AG09309 (cell line): ENCODE measurements around the gene CPNE1.

Experiments used
- DNase-seq: peaks from one replicate; pipeline ENCODE4 v3.0.0-alpha.2; 2010; ENCODE audit warnings: low read depth
- H3K4me3 ChIP-seq: 2 replicates; pipeline ENCODE4 v1.5.1; 2011; ENCODE audit warnings: mild to moderate bottlenecking, low read depth, low read length, moderate library complexity; ENCODE audit not compliant: control insufficient read depth
- CTCF ChIP-seq: IDR thresholded peaks from 2 replicates; pipeline ENCODE4 v1.5.1; 2011; ENCODE audit warnings: mild to moderate bottlenecking, low read depth, low read length, inconsistent platforms; ENCODE audit not compliant: insufficient read depth, control insufficient read depth; ENCODE audit errors: missing control alignments

Gene CPNE1

GRCh38 chr20:35661908-35662307 is 2.8 kb downstream of the CPNE1 start:
- H3K4me3 ChIP-seq, result no peak overlapping the region; the same call in 1 of the 2 replicates

GRCh38 chr20:35661053-35661452 is 3.6 kb downstream of the CPNE1 start:
- DNase-seq, result no peak
- no peak overlapping the region for H3K4me3 ChIP-seq
- TF ChIP-seq CTCF, result no peak

More at GRCh38 chr20:35661908-35662307, 2.8 kb downstream of the CPNE1 start:
- DNase-seq, result no peak
- TF ChIP-seq CTCF, result no peak

DNA sequence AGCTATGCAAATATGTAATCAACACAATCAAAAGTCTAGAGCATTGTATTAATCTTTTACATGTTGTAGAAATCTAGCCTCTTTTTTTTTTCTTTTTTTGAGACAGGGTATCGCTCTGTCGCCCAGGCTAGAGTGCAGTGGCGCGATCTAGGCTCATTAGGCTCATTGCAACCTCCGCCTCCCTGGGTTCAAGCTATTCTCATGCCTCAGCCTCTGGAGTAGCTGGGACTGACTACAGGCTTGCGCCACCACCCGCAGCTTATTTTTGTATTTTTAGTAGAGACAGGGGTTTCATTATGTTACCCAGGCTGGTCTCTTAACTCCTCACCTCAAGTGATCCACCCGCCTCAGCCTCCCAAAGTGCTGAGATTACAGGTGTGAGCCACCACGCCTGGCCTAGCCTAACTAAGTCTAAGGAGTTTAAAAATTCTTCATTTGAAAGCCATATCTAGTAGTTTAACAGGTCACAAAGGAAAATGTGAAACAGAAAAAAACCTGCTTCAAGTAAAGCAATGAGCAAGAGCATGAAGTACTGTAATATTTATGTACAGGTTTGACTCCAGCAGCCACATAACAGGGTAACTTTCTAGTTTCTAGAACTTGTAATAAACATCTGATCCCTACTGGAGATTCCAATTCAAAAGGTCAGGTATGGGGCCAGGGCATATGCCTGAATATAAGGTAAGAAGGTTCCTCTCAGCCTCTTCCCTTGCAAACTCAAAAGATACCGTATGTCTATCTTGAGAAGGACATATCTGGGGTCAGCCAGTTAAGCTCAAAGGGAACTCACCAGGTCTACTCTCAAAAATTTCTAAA is 4.4 kb downstream of the CPNE1 start:
- no peak overlapping the region for H3K4me3 ChIP-seq
- no peak for DNase-seq
- TF ChIP-seq CTCF, result no peak

- no peak for DNase-seq
- no peak overlapping the region for H3K4me3 ChIP-seq
- no peak for TF ChIP-seq CTCF
Measured at GRCh38 chr20:35657271-35657670, 7.4 kb downstream of the CPNE1 start.

DNA sequence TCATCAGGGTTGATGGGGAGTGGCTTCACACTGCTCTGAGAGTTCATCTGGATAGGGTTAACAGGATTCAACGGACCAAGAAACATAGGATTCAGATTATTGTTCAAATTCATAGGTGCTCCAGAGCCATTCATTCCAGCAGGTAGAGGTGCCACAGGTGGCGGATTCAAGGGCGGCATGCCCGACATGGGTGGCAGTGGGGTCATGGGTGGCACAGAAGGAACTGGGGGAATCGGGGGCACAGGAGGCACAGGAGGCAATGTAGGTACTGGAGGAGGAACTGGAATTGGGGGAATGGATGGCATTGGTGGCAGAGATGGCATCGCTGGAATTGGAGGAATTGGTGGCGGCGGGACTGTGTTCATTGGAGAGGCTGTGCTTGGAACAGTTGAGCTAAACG is 10.3 kb downstream of the CPNE1 start:
- no peak for TF ChIP-seq CTCF
- DNase-seq, result no peak
- H3K4me3 ChIP-seq, result no peak overlapping the region

- DNase-seq, result no peak
- TF ChIP-seq CTCF, result no peak
Measured at GRCh38 chr20:35653893-35654292, 10.8 kb downstream of the CPNE1 start.

More at GRCh38 chr20:35653893-35654292, 10.8 kb downstream of the CPNE1 start:
- no peak overlapping the region for H3K4me3 ChIP-seq
